H9 (cell line): ENCODE measurements around the gene GXYLT1. TPM values are rescaled to one million over a fixed set of nuclear protein-coding genes. Genes with fewer than 3 reads are reported as not detected.

Experiments
- DNase-seq: peaks from one replicate; pipeline ENCODE4 v3.0.0-alpha.2; 2017
- H2AFZ ChIP-seq: one replicate; pipeline ENCODE4 v1.6.1; 2013; ENCODE audit warnings: mild to moderate bottlenecking, low read length, control low read depth, moderate library complexity
- H2AK5ac ChIP-seq: 2 replicates; pipeline ENCODE4 v1.6.1; 2013; ENCODE audit warnings: low read length, control low read depth, mixed read lengths; ENCODE audit not compliant: insufficient read length
- H2BK120ac ChIP-seq: one replicate; pipeline ENCODE4 v1.6.1; 2013; ENCODE audit warnings: low read depth, mild to moderate bottlenecking, low read length, control low read depth, inconsistent platforms; ENCODE audit not compliant: poor library complexity, severe bottlenecking
- H2BK12ac ChIP-seq: 2 replicates; pipeline ENCODE4 v1.6.1; 2013; ENCODE audit warnings: low read length, control low read depth, mixed read lengths, low read depth; ENCODE audit not compliant: insufficient read length
- H2BK15ac ChIP-seq: 2 replicates; pipeline ENCODE4 v1.6.1; 2013; ENCODE audit warnings: low read depth, low read length, control low read depth
- H2BK20ac ChIP-seq: one replicate; pipeline ENCODE4 v1.6.1; 2013; ENCODE audit warnings: low read depth, mild to moderate bottlenecking, low read length, control low read depth, inconsistent platforms; ENCODE audit not compliant: poor library complexity, severe bottlenecking
- H2BK5ac ChIP-seq: 2 replicates; pipeline ENCODE4 v1.6.1; 2013; ENCODE audit warnings: low read length, control low read depth, mixed read lengths; ENCODE audit not compliant: insufficient read length
- H3K14ac ChIP-seq: 2 replicates; pipeline ENCODE4 v1.6.1; 2013; ENCODE audit warnings: low read length, control low read depth; ENCODE audit not compliant: insufficient read depth
- H3K18ac ChIP-seq: 2 replicates; pipeline ENCODE4 v1.6.1; 2013; ENCODE audit warnings: low read depth, mild to moderate bottlenecking, mixed read lengths, low read length, control low read depth; ENCODE audit not compliant: insufficient read length
- H3K23ac ChIP-seq: 2 replicates; pipeline ENCODE4 v1.6.1; 2013; ENCODE audit warnings: low read length, control low read depth, mixed read lengths, low read depth; ENCODE audit not compliant: insufficient read length
- H3K23me2 ChIP-seq: 2 replicates; pipeline ENCODE4 v1.6.1; 2013; ENCODE audit warnings: low read depth, mild to moderate bottlenecking, mixed read lengths, low read length, control low read depth; ENCODE audit not compliant: insufficient read length, poor library complexity, severe bottlenecking
- H3K27ac ChIP-seq: 2 replicates; pipeline ENCODE4 v1.5.1; 2013; ENCODE audit warnings: low read length, control low read depth, mixed read lengths, low read depth; ENCODE audit not compliant: insufficient read length
- H3K27me3 ChIP-seq: 2 replicates; pipeline ENCODE4 v1.6.1; 2013; ENCODE audit warnings: low read length, control low read depth, inconsistent platforms; ENCODE audit not compliant: insufficient read depth
- H3K4ac ChIP-seq: 2 replicates; pipeline ENCODE4 v1.6.1; 2013; ENCODE audit warnings: low read depth, mild to moderate bottlenecking, control low read depth, inconsistent platforms, low read length, moderate library complexity
- H3K4me1 ChIP-seq: 2 replicates; pipeline ENCODE4 v1.6.1; 2013; ENCODE audit warnings: low read length, control low read depth, inconsistent platforms; ENCODE audit not compliant: insufficient read depth
- H3K4me2 ChIP-seq: 2 replicates; pipeline ENCODE4 v1.6.1; 2013; ENCODE audit warnings: low read length, control low read depth, mixed read lengths; ENCODE audit not compliant: insufficient read length, insufficient read depth
- H3K56ac ChIP-seq: 2 replicates; pipeline ENCODE4 v1.6.1; 2013; ENCODE audit warnings: low read depth, mild to moderate bottlenecking, mixed read lengths, low read length, control low read depth; ENCODE audit not compliant: insufficient read length
- H3K79me1 ChIP-seq: 2 replicates; pipeline ENCODE4 v1.6.1; 2013; ENCODE audit warnings: low read depth, mild to moderate bottlenecking, moderate library complexity, low read length, control low read depth, inconsistent platforms; ENCODE audit not compliant: insufficient read depth, poor library complexity, severe bottlenecking
- H3K79me2 ChIP-seq: 2 replicates; pipeline ENCODE4 v1.6.1; 2013; ENCODE audit warnings: low read length, control low read depth, inconsistent platforms; ENCODE audit not compliant: insufficient read depth
- H3K9ac ChIP-seq: 2 replicates; pipeline ENCODE4 v1.6.1; 2013; ENCODE audit warnings: low read length, control low read depth, mixed read lengths; ENCODE audit not compliant: insufficient read length; ENCODE audit errors: extremely low read depth
- H3K9me3 ChIP-seq: one replicate; pipeline ENCODE4 v1.6.1; 2013; ENCODE audit warnings: low read depth, low read length, inconsistent platforms; ENCODE audit not compliant: control insufficient read depth
- H3T11ph ChIP-seq: one replicate; pipeline ENCODE4 v1.6.1; 2013; ENCODE audit warnings: mild to moderate bottlenecking, low read length, control low read depth, inconsistent platforms
- H4K20me1 ChIP-seq: one replicate; pipeline ENCODE4 v1.6.1; 2013; ENCODE audit not compliant: control insufficient read depth, insufficient read length, insufficient read depth
- H4K5ac ChIP-seq: 2 replicates; pipeline ENCODE4 v1.6.1; 2013; ENCODE audit warnings: low read depth, mild to moderate bottlenecking, mixed read lengths, low read length, control low read depth; ENCODE audit not compliant: insufficient read length
- H4K8ac ChIP-seq: replicated peaks from 2 replicates; pipeline ENCODE4 v1.6.1; 2013; ENCODE audit warnings: low read length, control low read depth, mixed read lengths, low read depth; ENCODE audit not compliant: insufficient read length
- H4K91ac ChIP-seq: 2 replicates; pipeline ENCODE4 v1.6.1; 2013; ENCODE audit warnings: low read depth, mild to moderate bottlenecking, moderate library complexity, mixed read lengths, low read length, control low read depth; ENCODE audit not compliant: insufficient read length
- H3K27ac Mint-ChIP-seq, 3 experiments: 2 replicates in 2 of 3; 3 replicates in 1 of 3; pipeline ENCODE4 v1.8.0; 2020 to 2021; ENCODE audit warnings: mixed read lengths in 3 of 3, mild to moderate bottlenecking in 1 of 3, moderate library complexity in 1 of 3
- H3K27me3 Mint-ChIP-seq: 2 replicates; pipeline ENCODE4 v1.8.0; 2021; ENCODE audit warnings: low read depth, mild to moderate bottlenecking, moderate library complexity, mixed read lengths
- H3K36me3 Mint-ChIP-seq, 3 experiments: 2 replicates in 2 of 3; 3 replicates in 1 of 3; pipeline ENCODE4 v1.8.0; 2020 to 2021; ENCODE audit warnings: low read depth in 3 of 3, mixed read lengths in 3 of 3; ENCODE audit not compliant: insufficient read depth in 1 of 3
- H3K4me1 Mint-ChIP-seq, 2 experiments: 2 replicates each; pipeline ENCODE4 v1.8.0; 2020; ENCODE audit warnings: mixed read lengths in 2 of 2
- H3K4me3 Mint-ChIP-seq, 2 experiments: 2 replicates in 1 of 2; 3 replicates in 1 of 2; pipeline ENCODE4 v1.8.0; 2020 to 2021; ENCODE audit warnings: mild to moderate bottlenecking in 2 of 2, mixed read lengths in 2 of 2, moderate library complexity in 1 of 2
- H3K9me3 Mint-ChIP-seq, 2 experiments: 2 replicates in 1 of 2; 3 replicates in 1 of 2; pipeline ENCODE4 v1.8.0; 2020; ENCODE audit warnings: mild to moderate bottlenecking in 2 of 2, mixed read lengths in 2 of 2, moderate library complexity in 1 of 2
- total RNA-seq: library from RNA; stranded (reverse); gene quantifications from 2 replicates; pipeline ENCODE4 v1.2.1, GENCODE V29; 2021
- TF ChIP-seq, protein P1 (sequence below): fragments of 200-600 bp; sonication (generic); conservative IDR thresholded peaks from 3 replicates; pipeline ENCODE4 v1.8.0; 2021; ENCODE audit warnings: antibody characterized with exemption, mild to moderate bottlenecking

The GXYLT1 gene
- total RNA-seq, 1 experiment from 2014 or later, result 14.5 TPM

DNA sequence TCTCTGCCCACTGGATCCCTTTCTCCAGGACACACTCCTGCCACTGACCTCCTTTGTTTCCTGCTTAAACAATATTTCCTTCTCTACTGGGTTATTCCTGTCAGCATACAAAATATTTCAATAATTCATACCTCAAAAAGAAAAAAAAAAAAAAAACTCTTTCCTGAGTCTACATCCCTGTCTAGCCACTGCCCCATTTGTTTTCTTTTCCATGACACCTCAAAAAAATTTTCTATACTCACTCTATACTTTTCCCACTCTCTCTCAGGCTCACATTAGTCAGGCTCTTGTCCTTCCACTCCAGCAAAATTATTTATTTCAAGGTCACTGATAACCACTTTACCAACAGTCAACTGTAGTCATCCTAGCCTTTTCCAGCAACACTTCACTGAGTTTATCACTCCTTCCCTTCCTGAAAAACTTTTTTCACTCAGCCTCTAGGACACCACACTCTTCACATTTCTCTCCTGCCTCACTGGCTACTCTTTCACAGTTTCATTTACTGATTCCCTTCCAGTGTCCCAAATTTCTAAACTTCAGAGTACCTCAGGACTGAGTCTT is 29.4 kb upstream of the GXYLT1 start:
- Histone ChIP-seq H3K56ac (no peak overlapping the region), H3K4me1 (no peaks in the 10 kb centered on the region), H3K14ac (no peak overlapping the region), H3K27ac (no peak overlapping the region), H3K9ac (no peak overlapping the region), H3K4ac (no peak overlapping the region), H2AFZ (no peak overlapping the region), H2AK5ac (no peak overlapping the region), H4K20me1 (no peaks in the 10 kb centered on the region), H2BK12ac (no peak overlapping the region), H3K4me2 (no peak overlapping the region), H4K91ac (no peak overlapping the region), H3K27me3 (no peaks in the 10 kb centered on the region), H3K18ac (no peak overlapping the region), H3K23ac (no peak overlapping the region), H2BK15ac (no peak overlapping the region), H4K5ac (no peak overlapping the region), H4K8ac (no peak overlapping the region), H2BK120ac (no peak overlapping the region), H3K79me2 (no peaks in the 10 kb centered on the region), H2BK5ac (no peak overlapping the region), H3K9me3 (no peaks in the 10 kb centered on the region), H3T11ph (no peak overlapping the region), H2BK20ac (no peak overlapping the region), H3K23me2 (no peaks in the 10 kb centered on the region), H3K79me1 (no peaks in the 10 kb centered on the region)
- peaks cover 9 to 23% (median 12%) of the 10 kb centered on the region in 3 experiments for H3K36me3 Mint-ChIP-seq
- peaks cover 14 to 15% of the 10 kb centered on the region in 2 experiments for H3K9me3 Mint-ChIP-seq
- H3K4me1 Mint-ChIP-seq, result peaks cover 8 to 15% of the 10 kb centered on the region in 2 experiments
- no peak for DNase-seq
- H3K27me3 Mint-ChIP-seq, result no peaks in the 10 kb centered on the region
- H3K27ac Mint-ChIP-seq, result no peak overlapping the region
- TF ChIP-seq, protein P1, sequence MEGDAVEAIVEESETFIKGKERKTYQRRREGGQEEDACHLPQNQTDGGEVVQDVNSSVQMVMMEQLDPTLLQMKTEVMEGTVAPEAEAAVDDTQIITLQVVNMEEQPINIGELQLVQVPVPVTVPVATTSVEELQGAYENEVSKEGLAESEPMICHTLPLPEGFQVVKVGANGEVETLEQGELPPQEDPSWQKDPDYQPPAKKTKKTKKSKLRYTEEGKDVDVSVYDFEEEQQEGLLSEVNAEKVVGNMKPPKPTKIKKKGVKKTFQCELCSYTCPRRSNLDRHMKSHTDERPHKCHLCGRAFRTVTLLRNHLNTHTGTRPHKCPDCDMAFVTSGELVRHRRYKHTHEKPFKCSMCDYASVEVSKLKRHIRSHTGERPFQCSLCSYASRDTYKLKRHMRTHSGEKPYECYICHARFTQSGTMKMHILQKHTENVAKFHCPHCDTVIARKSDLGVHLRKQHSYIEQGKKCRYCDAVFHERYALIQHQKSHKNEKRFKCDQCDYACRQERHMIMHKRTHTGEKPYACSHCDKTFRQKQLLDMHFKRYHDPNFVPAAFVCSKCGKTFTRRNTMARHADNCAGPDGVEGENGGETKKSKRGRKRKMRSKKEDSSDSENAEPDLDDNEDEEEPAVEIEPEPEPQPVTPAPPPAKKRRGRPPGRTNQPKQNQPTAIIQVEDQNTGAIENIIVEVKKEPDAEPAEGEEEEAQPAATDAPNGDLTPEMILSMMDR, result no peak
- no peak overlapping the region for H3K4me3 Mint-ChIP-seq
